Posterior vena cava (tissue), 2 donors: ENCODE data around the gene CYS1. TPM values are rescaled to one million over a fixed set of nuclear protein-coding genes. Genes with fewer than 3 reads are reported as not detected.
"Not testable (repeated sequence)": the region's sequence is repeated elsewhere in the genome, so short reads cannot be mapped to it uniquely, and the experiment has no call there.

Experiments
- DNase-seq: peaks from one replicate; pipeline ENCODE4 v3.0.0-alpha.2; 2020; ENCODE audit warnings: low spot score
- intact Hi-C, 2 donors: fragments of 100-400 bp; cut with DNase I; formaldehyde crosslinking; loops; one replicate each; pipeline versions ENCODE4 v1.14.1 to v1.14.2; 2022 to 2023
- total RNA-seq, 2 donors: library from RNA; stranded (reverse); fragmentation: NEBNext Ultra II Directional; extraction: Animal tissue kit (Norgen Biotek cat#: 25700); gene quantifications; one replicate each; pipeline ENCODE4 v1.2.1, GENCODE V29; 2021
- donor health status: DM: yes; HTN: yes; CAD: no.
- donor health status: DM: yes; HTN: yes; CAD: no.

CYS1 gene
- total RNA-seq, 2 donors from 2014 or later, result 3.0 to 9.1 TPM

GRCh38 chr2:10011606-10012325, 68.4 kb downstream of the CYS1 start:
- peak; percentile 64 for DNase-seq

GRCh38 chr2:10010861-10011605, 69.2 kb downstream of the CYS1 start:
- intact Hi-C loops, result not testable (repeated sequence)
- DNase-seq, result peak; percentile 79

More at GRCh38 chr2:10011606-10012325, 68.4 kb downstream of the CYS1 start:
- intact Hi-C loops, result not testable (repeated sequence)

GRCh38 chr2:10009811-10010781, 70.1 kb downstream of the CYS1 start:
- DNase-seq, result peak; percentile 93
- intact Hi-C loops, result loop anchor here in 1 of 2 donors (1.0 kb wide), 1 partner anchor 167 kb away; the partner anchor contains the start of gene TAF1B

- intact Hi-C loops, result loop anchor here in 1 of 2 donors (1.0 kb wide), 1 partner anchor 166 kb away; the partner anchor contains the start of gene TAF1B
- DNase-seq, result peak; percentile 72
These were observed 70.9 kb downstream of the CYS1 start for GRCh38 chr2:10009271-10009810.

- intact Hi-C loops, result loop anchor here in 1 of 2 donors (1.0 kb wide), 1 partner anchor 165 kb away; the partner anchor contains the start of gene TAF1B
These were observed 71.4 kb downstream of the CYS1 start for GRCh38 chr2:10008809-10009176.

GRCh38 chr2:10007921-10008808, 72.0 kb downstream of the CYS1 start:
- intact Hi-C loops, result no loop called here
- DNase-seq, result peak; percentile 81

More at GRCh38 chr2:10008809-10009176, 71.4 kb downstream of the CYS1 start:
- DNase-seq, result peak; percentile 53

GRCh38 chr2:10007435-10007834, 72.8 kb downstream of the CYS1 start:
- intact Hi-C loops, result no loop called here
- peak; percentile 75 for DNase-seq

Other genes starting within 250 kb of the CYS1 start
- gene TAF1B, start 236.9 kb downstream of the CYS1 start, total RNA-seq, result 10 to 100 TPM; 20.8 to 21.6 TPM
- 1 to 10 TPM; 1.9 to 2.3 TPM for gene GRHL1, start 128.7 kb downstream of the CYS1 start, total RNA-seq
- gene KLF11, start 36.9 kb downstream of the CYS1 start, total RNA-seq, result 10 to 100 TPM; 25.0 to 55.4 TPM
- gene RRM2, start 42.3 kb upstream of the CYS1 start, total RNA-seq, result 1 to 10 TPM in 1 of 2 donors, under 1 TPM in 1; 0.67 to 1.5 TPM
- 10 to 100 TPM; 21.6 to 26.0 TPM for gene HPCAL1, start 222.5 kb upstream of the CYS1 start, total RNA-seq